Stimulated activated CD4-positive, alpha-beta T cell treated with anti-CD3 and anti-CD28 coated beads, Interleukin-15, amount 100 ng/mL, for 24 hours (primary cell): ENCODE results near the gene FNIP1.
"Not testable (repeated sequence)": the region's sequence is repeated elsewhere in the genome, so short reads cannot be mapped to it uniquely, and the experiment has no call there.

Experiments
- DNase-seq: peaks from one replicate; pipeline ENCODE4 v3.0.0-alpha.2; 2020

The FNIP1 gene

DNA sequence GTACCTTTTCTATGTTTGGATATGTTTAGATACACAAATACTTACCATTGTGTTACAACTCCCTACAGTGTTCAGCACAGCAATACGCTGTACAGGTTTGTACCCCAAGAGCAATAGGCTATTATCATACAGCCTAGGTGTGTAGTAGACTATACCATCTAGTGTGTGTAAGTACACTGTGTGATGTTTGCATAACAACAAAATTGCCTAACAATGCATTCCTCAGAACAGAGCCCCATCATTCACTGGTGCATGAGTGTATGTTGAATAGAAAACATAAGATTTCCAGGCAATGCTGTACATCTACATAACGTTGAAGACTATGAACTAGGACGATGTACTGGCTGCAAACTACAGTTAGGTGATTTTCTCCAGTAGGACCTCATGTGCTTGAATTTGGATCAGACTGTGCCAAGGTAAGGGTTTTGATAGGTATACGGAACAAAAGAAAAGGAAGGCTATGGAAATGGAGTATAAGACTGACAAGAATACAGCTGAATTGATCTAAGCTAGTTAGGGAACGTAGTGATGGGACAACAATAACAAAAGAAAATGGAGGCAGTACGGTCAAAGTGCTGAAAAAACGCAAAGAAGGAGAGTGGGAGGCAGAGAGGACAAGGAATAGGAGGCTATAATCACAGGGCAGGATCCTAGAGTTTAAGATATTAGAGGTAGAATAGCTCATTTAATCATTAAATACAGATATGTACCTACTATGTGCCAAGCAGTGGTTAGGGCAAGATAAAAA, 46.9 kb downstream of the FNIP1 start:
- DNase-seq = no peak

DNA sequence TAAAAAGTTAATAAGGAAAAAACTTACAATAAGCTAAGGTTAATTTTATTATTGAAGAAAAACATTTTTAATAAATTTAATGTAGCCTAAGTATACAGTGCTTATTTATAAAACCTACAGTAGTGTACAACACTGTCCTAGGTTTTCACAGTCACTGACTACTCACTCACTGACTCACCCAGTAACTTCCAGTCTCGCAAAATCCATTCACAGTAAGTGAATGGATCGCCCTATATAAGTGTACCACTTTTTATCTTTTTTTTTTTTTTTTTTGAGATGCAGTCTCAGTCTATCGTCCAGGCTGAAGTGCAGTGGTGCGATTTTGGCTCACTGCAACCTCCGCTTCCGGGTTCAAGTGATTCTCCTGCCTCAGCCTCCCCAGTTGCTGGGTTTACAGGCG, 47.7 kb downstream of the FNIP1 start:
- DNase-seq = no peak

- no peak for DNase-seq
Measured at GRCh38 chr5:131747180-131748105, 49.4 kb downstream of the FNIP1 start.

GRCh38 chr5:131746423-131746822, 50.4 kb downstream of the FNIP1 start:
- no peak for DNase-seq

DNA sequence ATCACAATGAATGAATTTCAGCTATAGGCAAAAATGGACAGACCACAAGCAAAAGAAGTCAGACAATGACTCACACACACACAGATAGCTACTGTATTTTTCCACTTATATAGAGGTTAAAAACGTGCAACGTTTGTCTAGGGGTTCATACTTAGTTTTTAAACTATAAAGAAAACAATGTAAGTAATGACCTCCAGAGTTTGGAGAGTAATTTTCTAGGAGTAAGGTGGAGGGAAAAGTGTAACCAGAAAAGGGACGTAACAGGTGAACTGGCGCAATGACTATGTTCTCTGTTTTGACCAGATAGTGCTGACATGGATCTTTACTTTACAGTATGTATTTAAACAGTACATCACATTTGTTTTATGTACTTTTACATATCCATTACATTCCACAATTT, 51.1 kb downstream of the FNIP1 start:
- no peak for DNase-seq

- DNase-seq = no peak
Measured at GRCh38 chr5:131745155-131745554, 51.7 kb downstream of the FNIP1 start.

DNA sequence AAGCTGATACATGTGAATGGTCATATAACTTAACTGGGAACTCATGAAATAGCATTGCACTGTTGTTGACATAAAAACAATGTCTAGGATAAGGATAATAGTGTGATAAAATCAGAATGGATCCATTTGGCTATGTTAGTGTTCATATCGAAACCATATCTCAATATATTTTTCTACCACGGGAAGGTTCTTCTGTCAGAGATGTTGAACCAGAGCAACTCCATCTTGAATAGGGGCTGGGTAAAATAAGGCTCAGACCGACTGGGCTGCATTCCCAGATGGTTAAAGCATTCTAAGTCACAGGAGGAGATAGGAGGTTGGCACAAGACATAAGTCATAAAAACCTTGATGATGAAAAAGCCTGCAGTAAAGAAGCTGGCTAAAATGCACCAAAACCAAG, 56.3 kb downstream of the FNIP1 start:
- no peak for DNase-seq

- DNase-seq = no peak
Measured at GRCh38 chr5:131735393-131735792, 61.4 kb downstream of the FNIP1 start.

- DNase-seq = not testable (repeated sequence)
Measured at GRCh38 chr5:131734939-131735338, 61.9 kb downstream of the FNIP1 start.

GRCh38 chr5:131729292-131729691, 67.5 kb downstream of the FNIP1 start:
- DNase-seq = not testable (repeated sequence)

- not testable (repeated sequence) for DNase-seq
Measured at GRCh38 chr5:131724089-131724488, 72.7 kb downstream of the FNIP1 start.

- no peak for DNase-seq
Measured at GRCh38 chr5:131720714-131721113, 76.1 kb downstream of the FNIP1 start.

- no peak for DNase-seq
Measured at GRCh38 chr5:131719564-131719963, 77.3 kb downstream of the FNIP1 start.

DNA sequence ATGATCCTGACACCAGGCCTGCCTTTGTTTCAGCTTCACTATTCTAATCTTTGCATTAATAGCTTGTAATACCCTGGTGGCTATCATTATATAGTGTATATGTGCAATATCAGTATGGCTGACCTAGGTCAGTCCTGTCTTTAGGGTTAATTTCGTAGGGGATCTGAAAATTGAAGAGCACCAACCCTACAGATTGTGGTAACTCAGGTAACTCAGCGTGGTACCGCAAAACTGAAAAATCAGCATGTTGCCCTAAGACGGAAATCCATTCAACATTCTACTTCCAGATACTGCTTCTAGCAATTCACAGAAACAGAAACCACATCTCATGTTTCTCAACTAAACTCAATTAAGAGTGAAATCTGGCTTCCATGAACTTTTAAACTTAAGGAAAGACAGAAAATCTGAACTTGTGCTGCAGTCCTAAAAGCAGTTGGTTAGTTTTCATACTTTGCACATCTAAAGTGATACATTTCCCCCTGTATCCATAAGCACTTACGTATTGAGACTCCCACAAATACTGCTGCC, 78.3 kb downstream of the FNIP1 start:
- no peak for DNase-seq

DNA sequence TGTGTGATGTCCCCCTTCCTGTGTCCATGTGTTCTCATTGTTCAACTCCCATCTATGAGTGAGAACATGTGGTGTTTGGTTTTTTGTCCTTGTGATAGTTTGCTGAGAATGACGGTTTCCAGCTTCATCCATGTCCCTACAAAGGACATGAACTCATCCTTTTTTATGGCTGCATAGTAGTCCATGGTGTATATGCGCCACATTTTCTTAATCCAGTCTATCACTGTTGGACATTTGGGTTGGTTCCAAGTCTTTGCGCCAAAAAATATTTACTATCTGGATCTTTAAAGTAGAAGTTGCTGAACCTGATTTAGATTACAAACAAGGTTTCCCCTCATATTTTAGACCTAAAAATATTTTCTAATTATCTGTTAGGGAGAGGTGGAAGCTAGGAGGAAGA, 79.7 kb downstream of the FNIP1 start:
- not testable (repeated sequence) for DNase-seq

DNA sequence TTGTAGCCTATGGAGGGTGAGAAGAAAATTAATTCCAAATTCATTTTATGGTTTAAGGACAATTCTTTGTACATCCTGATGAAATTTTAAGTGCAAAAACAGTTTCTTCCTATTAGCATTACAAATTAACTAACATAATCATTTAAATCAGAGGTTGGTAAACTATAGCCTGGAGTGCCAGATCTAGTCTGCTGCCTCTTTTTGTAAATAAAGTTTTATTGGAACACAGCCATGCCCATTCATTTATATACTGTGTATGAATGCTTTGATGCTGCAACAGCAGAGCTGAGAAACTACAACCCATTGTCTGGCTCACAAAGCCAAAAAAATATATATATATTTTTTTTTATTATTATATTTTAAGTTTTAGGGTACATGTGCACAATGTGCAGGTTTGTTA, 80.2 kb downstream of the FNIP1 start:
- DNase-seq = no peak

DNA sequence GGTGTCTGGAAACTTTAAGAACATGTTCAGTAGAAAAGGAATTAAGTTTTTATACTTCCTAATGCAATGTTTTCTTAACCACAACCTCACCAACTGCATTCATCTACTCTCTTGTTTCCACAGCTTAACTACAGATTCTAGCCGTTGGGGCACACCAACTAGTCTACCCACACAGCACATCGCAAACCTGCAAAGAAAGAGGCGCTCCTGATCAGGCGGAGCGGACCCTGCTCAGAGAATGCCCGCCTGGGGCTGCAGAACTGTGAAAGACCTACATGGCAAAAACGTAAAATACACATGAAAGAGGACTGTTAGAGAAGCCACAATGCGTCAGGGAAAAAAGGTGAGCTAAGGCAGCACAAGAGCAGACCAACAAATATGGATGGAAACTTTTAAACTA, 86.4 kb downstream of the FNIP1 start:
- DNase-seq = no peak

DNA sequence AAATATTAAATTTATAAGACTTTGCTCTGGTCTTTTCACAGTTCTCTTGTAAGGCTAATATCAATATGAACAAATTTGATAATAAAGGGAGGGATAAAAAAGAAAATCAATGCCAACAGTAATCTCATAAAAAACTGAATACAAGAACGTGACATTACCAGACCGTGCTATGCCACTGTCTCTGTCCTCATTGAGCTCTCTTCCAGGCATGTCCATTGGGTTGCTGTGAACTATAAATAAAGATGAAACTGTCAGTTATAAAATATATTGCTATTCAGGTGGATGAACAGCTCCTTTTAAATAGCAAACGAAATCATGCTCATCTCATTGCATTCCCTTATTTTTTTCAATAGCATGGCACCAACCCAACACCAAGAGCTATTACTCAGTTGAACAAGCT, 87.8 kb downstream of the FNIP1 start:
- DNase-seq = no peak

DNA sequence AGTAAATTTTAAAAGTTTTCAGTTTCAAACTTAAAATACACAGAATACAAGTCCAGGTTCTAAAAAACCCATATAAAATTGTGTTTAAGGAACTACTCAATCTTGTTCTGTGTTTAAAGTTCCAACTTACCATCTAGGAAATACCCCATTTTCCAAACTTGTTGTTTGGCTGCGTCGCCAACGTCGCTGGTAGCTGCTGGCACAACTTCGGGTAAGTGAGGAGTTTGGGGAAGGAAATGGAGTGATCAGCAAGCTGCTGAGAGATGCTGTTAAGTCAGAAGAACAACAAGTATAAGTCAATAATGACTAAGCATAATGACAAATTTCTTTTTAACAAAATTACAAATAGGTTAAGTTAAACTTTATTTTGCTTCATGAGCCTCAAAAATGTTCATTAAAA, 90.5 kb downstream of the FNIP1 start:
- no peak for DNase-seq

DNA sequence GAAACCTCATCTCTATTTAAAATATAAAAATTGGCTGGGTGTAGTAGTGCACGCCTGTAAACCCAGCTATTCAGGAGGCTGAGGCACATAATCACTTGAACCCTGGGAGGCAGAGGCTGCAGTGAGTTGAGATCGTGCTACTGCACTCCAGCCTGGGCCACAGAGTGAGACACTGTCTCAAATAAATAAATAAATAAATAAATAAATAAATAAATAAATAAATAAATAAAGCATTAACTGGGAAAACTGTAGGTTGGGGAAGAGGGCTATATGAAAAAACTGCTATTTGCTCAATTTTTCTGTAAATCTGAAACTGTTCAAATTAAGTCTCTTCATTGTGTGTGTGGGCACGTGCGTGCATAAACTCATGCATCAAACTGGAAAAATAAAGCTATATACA, 101.9 kb downstream of the FNIP1 start:
- DNase-seq = no peak

DNA sequence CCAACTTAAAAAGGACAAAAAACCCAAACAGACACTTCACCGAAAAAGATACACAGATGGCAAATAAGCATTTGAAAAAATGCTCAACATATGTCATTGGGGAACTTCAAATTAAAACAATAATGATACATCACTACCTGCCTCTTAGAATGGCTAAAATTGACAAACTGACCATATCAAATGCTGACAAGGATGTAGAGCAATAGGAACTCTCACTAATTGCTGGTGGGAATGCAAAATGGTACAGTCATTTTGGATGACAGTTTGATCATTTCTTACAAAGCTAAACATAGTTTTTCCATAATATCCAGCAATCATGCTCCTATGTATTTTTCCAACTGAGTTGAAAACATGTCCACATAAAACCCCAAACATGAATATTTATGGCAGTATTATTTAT, 102.9 kb downstream of the FNIP1 start:
- no peak for DNase-seq

DNA sequence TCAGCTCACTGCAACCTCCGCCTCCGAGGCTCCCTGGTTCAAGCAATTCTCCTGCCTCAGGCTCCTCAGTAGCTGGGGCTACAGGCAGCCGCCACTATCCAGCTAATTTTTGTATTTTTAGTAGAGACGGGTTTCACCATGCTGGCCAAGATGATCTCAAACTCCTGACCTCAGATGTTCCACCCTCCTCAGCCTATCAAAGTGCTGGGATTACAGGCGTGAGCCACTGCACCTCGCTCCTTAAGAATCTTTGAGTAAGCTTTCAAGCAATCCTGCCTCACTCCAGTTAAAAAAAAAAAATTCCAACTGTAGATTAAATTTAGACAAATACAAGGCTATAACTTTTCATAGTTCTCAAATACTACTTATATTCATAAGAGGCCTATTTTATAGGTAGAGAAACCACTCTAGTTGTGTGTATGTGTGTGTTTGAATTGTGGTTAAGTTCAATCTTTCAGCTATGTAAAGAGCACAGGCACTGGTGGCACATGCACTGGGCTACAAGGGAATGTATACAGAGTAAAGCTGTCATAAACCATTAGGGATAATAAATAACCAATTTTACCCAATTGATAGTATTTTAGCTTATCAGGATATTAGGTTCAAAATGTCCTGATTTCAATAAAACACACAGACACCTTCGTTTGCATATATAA, 111.2 kb downstream of the FNIP1 start:
- DNase-seq = no peak

DNA sequence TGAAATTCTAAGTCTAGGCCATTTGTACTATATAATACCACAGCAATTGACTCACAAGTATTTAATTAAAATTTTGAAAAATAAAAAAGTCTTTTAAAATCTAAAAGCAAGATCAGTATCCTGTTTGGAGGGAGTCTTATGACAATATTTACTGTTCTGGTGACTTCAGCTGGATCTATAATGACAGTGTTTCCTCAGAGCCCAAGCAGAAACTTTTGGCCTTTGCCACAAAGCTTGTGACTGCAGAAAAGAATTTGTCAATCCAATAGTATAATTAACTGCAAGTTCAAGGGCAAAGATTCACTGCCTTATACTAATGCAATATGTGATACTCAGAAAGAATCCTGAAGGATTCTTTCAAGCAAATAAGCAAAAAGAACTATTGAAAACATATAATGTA, 112.2 kb downstream of the FNIP1 start:
- DNase-seq = no peak
